ENCODE results near the gene SWAP70. TPM values are rescaled to one million over a fixed set of nuclear protein-coding genes. Genes with fewer than 3 reads are reported as not detected.
"Not testable (repeated sequence)": the region's sequence is repeated elsewhere in the genome, so short reads cannot be mapped to it uniquely, and the experiment has no call there.

The SWAP70 gene
- total RNA-seq, 4 donors from 2014 or later, result 29.7 to 53.6 (median 38.8) TPM

GRCh38 chr11:9619004-9619403, 44.9 kb upstream of the SWAP70 start:
- 98 to 100% methylated on average over 1 of the region's 1 CpG for WGBS, 2 donors
- H3K4me3 ChIP-seq (replicated peaks in 1 of 3), result no peak overlapping the region
- no peaks in the 10 kb centered on the region for H3K9me3 ChIP-seq
- intact Hi-C loops (cut with DNase I), result loop anchor here (2.0 to 10.0 kb wide), 2 partner anchors 46 to 130 kb away; partner anchors contain the start of gene SWAP70
- no peak overlapping the region for H3K27ac ChIP-seq
- no peak for DNase-seq
- peaks cover 5 to 9% of the 10 kb centered on the region in 2 donors for H3K4me1 ChIP-seq
- TF ChIP-seq POLR2A (IDR thresholded peaks at IDR 0.05), result no peak
- TF ChIP-seq CTCF (IDR thresholded peaks at IDR 0.05), result no peak
- no peaks in the 10 kb centered on the region for H3K27me3 ChIP-seq
- no peaks in the 10 kb centered on the region for H3K36me3 ChIP-seq

- Histone ChIP-seq H3K27me3 (no peaks in the 10 kb centered on the region), H3K27ac (no peak overlapping the region)
- intact Hi-C loops (cut with DNase I), result loop anchor here (2.0 to 10.0 kb wide), 2 partner anchors 45 to 129 kb away; partner anchors contain the start of gene SWAP70
These were observed 43.9 kb upstream of the SWAP70 start for GRCh38 chr11:9619971-9620370.

GRCh38 chr11:9622353-9622752, 41.5 kb upstream of the SWAP70 start:
- DNase-seq; intact Hi-C loops (cut with DNase I); H3K9me3 ChIP-seq; H3K4me3 ChIP-seq (replicated peaks in 1 of 3); H3K27me3 ChIP-seq; H3K36me3 ChIP-seq; H3K27ac ChIP-seq: not testable (repeated sequence)
- peaks cover 0 to 11% of the 10 kb centered on the region in 2 donors for H3K4me1 ChIP-seq
- WGBS, 2 donors, result 88 to 91% methylated on average over 7 of the region's 7 CpGs

More at GRCh38 chr11:9619971-9620370, 43.9 kb upstream of the SWAP70 start:
- no peak overlapping the region for H3K4me3 ChIP-seq (replicated peaks in 1 of 3)
- H3K9me3 ChIP-seq, result no peaks in the 10 kb centered on the region
- DNase-seq, result no peak
- H3K36me3 ChIP-seq, result no peaks in the 10 kb centered on the region
- peaks cover 2 to 5% of the 10 kb centered on the region in 2 donors for H3K4me1 ChIP-seq
- TF ChIP-seq POLR2A (IDR thresholded peaks at IDR 0.05), result no peak
- TF ChIP-seq CTCF (IDR thresholded peaks at IDR 0.05), result no peak

GRCh38 chr11:9623053-9623452, 40.8 kb upstream of the SWAP70 start:
- H3K9me3 ChIP-seq; DNase-seq; H3K27ac ChIP-seq; H3K36me3 ChIP-seq; H3K27me3 ChIP-seq; H3K4me3 ChIP-seq (replicated peaks in 1 of 3); intact Hi-C loops (cut with DNase I): not testable (repeated sequence)
- 93 to 95% methylated on average over 15 to 18 of the region's 23 CpGs for WGBS, 2 donors
- H3K4me1 ChIP-seq, result peaks cover 0 to 11% of the 10 kb centered on the region in 2 donors

GRCh38 chr11:9624448-9624847, 39.4 kb upstream of the SWAP70 start:
- peaks cover 0 to 11% of the 10 kb centered on the region in 2 donors for H3K4me1 ChIP-seq
- no peak overlapping the region for H3K4me3 ChIP-seq (replicated peaks in 1 of 3)
- no peaks in the 10 kb centered on the region for H3K9me3 ChIP-seq
- H3K27ac ChIP-seq, result no peak overlapping the region
- no peaks in the 10 kb centered on the region for H3K27me3 ChIP-seq
- intact Hi-C loops (cut with DNase I), result no loop called here
- DNase-seq, result no peak
- TF ChIP-seq POLR2A (IDR thresholded peaks at IDR 0.05), result no peak
- no peak for TF ChIP-seq CTCF (IDR thresholded peaks at IDR 0.05)
- no peaks in the 10 kb centered on the region for H3K36me3 ChIP-seq

- DNase-seq, result peak; percentile 80 to 92
- no peak for TF ChIP-seq POLR2A (IDR thresholded peaks at IDR 0.05)
- TF ChIP-seq CTCF (IDR thresholded peaks at IDR 0.05), result no peak
- Histone ChIP-seq H3K27me3 (no peaks in the 10 kb centered on the region), H3K36me3 (no peaks in the 10 kb centered on the region), H3K9me3 (no peaks in the 10 kb centered on the region), H3K4me1 (peaks cover 0 to 11% of the 10 kb centered on the region in 2 donors), H3K4me3 (replicated peaks in 1 of 3) (no peak overlapping the region), H3K27ac (no peak overlapping the region)
- 46 to 57% methylated on average over 6 of the region's 6 CpGs for WGBS, 2 donors
- intact Hi-C loops (cut with DNase I), result no loop called here
These were observed 38.7 kb upstream of the SWAP70 start for GRCh38 chr11:9625162-9625561.
